NCI-H2107 treated with DMSO at 0.1 percent for 48 hours (cell line): ENCODE measurements around the gene CBR4.
"Not testable (repeated sequence)": the region's sequence is repeated elsewhere in the genome, so short reads cannot be mapped to it uniquely, and the experiment has no call there.

Experiments used
- DNase-seq: peaks from one replicate; lab custom pipeline; 2025; ENCODE audit not compliant: unreplicated experiment; lab: John Stamatoyannopoulos, UW

The CBR4 gene

DNA sequence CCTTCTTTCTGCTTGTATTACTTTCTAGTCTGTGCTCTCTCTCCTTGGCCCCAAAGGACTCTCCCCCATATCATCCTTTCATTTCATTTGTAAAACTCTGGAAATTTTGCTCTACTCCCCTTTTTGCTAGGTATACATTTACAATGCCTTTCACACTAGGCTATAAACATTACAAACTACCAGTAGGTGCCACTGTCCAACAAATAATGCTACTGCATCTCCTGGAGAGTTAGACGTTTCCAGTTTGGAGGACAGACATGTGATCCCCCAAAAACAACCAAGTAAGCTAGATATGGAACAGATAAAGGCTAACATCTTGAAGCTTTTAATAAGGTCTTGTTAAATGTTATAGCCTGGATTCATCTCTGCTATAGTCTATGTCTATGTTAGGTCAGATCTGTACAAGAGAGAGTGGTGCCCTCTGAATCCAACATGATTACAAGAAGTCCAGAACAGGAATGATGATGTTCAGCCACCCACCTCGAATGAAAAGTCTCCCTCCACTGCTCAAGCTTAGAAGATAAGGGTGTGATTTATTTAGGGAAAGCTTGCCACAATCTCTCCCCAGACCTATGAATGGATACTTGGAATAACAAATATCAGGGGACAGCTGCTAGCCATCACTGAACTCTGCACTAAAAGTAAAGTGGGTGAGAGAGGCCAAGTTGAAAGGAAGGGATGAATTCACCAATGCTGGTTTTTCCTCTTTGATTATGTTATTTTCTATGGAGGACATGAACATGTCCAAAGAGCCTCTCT lies 14.3 kb downstream of the CBR4 start:
- DNase-seq, result no peak

- DNase-seq, result no peak
Measured at GRCh38 chr4:168994958-168995357, 15.1 kb downstream of the CBR4 start.

GRCh38 chr4:168993714-168994510 lies 16.1 kb downstream of the CBR4 start:
- DNase-seq, result no peak

GRCh38 chr4:168992952-168993482 lies 17.0 kb downstream of the CBR4 start:
- DNase-seq, result not testable (repeated sequence)

- no peak for DNase-seq
Measured at GRCh38 chr4:168981942-168982341, 28.1 kb downstream of the CBR4 start.

DNA sequence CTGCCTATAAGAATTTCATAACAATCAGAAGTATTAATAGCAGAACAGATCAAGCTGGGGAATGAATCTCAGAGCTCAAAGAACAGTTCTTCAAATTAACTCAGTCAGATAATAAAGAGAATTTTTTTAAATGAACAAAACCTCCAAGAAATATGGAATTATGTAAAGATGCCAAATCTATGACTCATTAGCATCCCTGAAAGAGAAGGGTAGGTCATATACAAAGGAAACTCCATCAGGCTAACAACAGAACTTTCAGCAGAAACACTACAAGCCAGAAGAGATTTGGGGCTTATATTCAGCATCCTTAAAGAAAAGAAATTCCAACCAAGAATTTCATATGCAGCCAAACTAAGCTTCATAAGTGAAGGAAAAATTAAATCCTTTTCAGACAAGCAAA lies 28.6 kb downstream of the CBR4 start:
- no peak for DNase-seq

- no peak for DNase-seq
Measured at GRCh38 chr4:168979338-168979737, 30.7 kb downstream of the CBR4 start.

DNA sequence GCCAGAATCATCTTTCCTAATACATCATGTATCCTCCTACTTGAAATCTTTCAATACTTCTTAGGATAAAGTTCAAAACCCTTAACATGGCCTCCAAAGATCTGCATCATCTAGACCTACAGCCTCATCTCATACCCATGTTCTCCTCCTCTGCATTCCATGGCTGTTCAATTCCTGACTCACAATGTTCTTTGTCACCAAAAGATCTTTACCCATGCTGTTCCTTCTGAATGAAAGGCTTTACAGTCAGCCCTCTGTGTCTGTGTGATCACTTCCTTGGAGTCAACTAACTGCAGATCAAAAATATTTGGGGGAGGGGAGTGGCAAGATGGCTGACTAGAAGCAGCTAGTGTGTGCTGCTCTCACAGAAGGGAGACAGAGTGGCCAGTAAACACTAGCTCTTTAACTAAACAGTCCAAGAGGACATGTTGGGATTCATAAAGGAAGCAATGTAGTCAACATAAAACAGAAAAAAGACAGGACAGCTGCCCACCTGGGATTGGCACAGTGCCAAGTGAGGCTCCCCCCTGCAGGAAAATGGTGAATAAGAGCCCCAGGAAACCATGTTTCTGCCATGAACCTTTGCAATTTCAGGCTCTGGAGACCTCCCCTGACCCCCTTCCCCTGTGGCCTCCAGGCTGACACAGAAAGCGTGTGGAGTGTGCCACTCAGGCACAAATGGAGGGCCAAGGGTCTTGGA lies 31.9 kb downstream of the CBR4 start:
- no peak for DNase-seq

GRCh38 chr4:168972596-168972995 lies 37.5 kb downstream of the CBR4 start:
- no peak for DNase-seq

- DNase-seq, result no peak
Measured at GRCh38 chr4:168960716-168961115, 49.3 kb downstream of the CBR4 start.

DNA sequence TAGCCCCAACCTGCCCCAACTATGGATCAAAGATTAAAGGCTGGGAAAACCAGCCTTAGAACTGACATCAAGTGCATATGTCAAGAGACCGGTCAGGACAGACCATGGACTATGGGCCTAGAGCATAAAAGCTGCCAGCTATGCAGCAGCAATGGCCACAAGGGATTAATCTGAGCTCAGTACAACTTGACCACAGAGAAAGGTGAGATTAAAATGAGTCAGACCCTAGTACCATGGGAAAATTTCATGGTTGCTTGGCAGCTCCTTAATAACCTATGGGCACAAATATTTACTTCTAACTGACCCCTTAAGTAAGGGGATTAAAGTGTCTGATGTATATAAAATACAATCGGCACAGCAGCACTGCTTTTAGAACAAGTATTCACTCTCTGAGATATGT lies 54.4 kb downstream of the CBR4 start:
- no peak for DNase-seq

GRCh38 chr4:168952821-168953246 lies 57.2 kb downstream of the CBR4 start:
- DNase-seq, result peak; percentile 81

- no peak for DNase-seq
Measured at GRCh38 chr4:168945291-168945690, 64.8 kb downstream of the CBR4 start.

DNA sequence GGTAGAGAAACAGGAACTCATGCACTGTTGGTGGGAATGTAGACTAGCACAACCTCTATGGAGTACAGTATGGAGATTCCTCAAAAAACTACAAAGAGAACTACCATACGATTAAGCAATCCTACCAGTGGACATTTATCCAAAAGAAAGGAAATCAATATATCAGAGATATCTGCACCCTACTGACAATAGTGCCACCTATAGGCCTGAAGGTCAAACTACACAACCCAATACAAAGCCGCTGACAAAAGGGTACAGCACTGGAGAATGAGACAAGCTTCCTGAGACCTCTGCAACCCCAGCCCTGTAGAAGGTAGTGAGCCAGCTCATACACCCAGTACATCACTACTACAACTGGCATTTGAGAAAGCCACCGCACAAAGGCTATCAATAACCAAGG lies 67.1 kb downstream of the CBR4 start:
- DNase-seq, result no peak
